Stimulated activated CD4-positive, alpha-beta T cell treated with anti-CD3 and anti-CD28 coated beads, TNF-alpha, amount 100 ng/mL, for 48 hours (primary cell): Measurements from ENCODE around the gene PACRG.

ENCODE experiments used
- DNase-seq, 3 donors: peaks; one replicate each; pipeline ENCODE4 v3.0.0-alpha.2; 2020; ENCODE audit warnings: low read depth in 3 of 3

PACRG gene

DNA sequence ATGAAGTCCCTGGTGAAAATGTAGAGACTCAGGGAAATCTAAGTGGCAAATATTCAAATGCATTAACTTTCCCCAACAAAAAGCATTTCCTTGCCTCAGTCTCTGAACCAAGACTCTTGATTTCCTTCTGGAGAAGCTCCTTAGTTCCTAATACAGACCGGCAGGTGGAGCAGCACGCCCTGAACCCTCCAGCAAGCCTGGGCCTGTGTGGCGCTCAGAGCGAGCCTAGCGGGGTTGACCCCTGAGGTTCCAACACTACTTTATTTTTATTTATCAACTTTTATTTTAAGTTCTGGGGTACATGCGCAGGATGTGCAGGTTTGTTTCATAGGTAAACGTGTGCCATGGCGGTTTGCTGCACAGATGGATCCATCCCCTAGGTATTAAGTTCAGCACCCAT, 50.8 kb downstream of the PACRG start:
- no peak for DNase-seq

DNA sequence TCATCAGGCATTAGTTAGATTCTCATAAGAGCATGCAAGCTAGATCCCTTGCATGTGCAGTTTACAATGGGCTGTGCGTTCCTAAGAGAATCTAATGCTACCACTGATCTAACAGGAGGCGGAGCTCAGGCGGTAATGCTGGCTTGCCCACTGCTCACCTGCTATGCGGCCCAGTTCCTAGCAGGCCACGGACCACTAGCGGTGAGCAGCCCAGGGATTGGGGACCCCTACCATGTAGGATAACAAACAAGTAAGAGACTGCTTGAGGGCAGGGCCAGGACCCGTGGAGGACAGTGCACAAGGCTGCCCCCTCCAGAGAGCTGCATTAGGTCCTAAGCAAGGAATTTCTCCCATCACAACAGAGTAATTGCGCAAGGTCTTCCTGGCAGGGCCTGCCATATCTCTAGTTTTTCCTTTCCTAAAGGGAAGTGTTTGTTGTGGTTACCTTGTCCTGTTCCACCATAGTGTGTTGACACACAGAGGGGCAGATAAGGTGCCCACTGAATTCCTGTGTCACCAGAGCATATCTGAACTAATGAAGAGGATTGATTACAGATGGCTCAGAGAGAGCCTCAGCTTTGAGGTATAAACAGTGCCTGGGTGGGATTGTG, 58.0 kb downstream of the PACRG start:
- DNase-seq = no peak

DNA sequence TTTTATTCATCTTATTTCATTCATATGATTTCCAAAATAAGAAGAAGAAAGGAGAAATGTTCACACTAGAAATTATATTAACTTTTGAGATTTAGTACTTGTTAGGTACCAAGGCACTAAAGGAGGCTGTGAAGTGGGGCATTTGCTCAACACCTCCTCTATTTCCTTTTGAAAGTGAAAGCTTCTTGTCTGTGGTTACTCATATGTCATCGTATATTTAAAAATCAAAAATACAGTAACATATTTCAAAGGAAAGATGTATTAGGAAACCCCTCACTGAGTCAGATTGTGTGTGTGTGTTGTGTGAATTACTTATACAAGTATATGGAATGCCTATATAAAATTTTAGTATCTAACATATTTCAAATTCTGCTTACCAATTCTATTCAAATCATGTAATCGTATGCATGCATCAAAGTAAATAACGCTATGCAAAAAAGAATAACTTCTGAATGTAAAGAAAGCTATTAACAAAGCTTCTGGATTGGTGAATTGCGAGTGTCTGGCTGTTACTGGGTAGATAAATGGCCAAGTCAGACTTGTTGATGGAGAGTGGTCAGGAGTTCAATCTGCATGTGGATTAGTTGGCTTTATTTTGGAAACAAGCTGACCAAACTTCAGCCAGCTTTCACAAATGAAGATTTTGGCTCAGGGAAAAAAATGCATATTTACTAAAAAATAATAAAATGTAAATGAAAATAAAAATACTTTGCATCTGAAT, 70.9 kb downstream of the PACRG start:
- DNase-seq = no peak

DNA sequence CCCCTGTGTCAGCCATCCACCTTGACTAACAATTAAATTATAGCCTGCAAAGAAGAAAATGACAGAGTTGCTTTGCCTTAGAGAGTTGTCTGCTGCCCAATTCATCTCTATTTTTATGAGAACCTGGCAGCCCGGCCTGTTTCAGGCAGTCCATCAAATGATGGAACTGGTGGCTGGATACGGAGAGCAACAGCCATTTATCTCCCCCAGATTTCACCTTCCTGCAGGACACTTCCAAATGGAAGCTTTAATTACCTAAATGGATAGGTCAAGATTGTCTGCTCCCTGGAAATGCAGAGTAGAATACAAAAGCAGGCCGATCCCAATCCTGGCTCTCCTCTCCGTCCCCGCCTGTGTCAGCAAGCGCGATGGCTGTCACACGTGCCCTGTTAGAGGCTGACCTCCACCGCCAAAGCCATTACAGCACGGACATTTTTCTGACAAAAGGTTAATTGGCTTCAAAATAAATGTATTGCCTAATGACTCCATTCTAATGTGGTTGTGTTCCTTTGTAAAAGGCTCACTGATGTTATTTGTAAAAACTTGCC, 86.7 kb downstream of the PACRG start:
- DNase-seq = no peak

DNA sequence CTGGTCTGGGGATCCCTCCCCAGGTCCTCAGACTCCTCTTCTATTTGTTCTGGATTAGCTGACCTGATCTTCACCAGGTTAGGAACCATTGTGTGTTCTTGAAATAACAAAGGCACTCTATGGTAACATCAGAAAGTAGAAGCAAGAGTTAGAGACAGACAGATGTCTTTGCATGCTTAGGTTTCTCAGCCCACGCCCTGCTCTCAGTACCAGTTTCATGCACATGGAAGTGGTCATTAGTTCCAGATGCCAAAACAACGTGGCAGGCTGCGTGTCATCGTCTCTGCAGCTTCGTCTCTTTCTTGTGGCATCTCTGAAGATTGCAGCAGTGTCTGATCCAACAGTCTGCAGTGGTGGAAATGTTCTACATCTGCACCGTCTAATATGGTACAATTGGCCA, 89.4 kb downstream of the PACRG start:
- DNase-seq = no peak

DNA sequence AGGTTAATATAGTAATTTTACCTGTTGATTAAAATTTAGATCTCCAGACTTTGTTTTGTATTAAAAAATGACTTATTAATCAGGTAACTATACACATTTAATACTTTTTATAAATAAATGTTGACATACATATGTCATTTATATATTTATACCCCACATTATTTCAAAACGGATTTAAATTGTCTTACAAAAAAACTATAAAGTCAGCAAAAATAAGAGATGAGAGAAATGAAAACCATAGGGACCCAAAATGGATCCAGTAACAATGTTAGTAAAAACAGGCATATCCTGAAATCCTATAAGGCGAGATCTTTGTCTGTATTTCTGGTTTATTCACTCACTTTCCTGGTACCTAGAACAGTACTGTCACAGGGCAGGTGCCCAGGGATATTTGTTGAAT, 91.5 kb downstream of the PACRG start:
- no peak for DNase-seq

DNA sequence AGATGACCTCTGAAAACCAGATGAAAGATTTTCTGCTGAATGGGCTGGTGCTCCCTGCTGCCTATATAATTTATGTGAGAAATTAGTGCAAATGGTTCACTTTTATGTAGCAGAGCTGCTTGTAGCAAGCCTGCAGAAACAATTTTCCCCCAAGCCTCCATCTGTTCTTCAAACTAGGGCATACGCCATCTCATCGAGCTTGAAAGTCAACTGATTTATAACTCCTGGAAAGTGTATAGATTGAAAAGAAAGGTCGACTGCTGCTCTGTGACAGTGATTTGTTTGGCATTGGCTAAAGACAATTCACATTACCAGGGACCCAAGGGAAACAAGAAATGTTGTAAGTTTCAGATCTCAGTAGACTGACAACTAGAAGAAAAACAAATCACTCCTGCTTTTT, 93.3 kb downstream of the PACRG start:
- DNase-seq = no peak

DNA sequence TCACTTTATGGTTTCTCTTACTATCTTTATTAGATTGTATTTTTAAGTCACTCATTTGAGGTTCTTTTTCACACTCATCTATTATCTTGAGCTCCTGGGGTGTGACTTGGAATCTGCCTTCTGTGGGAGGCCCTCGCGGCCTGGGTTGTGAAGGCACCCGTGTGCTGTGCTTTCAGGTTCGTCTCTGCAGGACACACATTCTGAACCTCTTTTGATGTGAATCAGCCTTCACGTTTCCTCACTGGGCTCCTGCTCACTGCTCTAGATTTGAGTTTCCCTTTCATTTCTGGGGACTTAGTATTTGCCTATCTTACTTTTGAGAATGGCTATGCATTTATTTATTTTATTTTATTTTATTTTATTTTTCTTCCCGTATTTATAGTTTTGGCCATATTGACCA, 97.8 kb downstream of the PACRG start:
- DNase-seq = no peak

DNA sequence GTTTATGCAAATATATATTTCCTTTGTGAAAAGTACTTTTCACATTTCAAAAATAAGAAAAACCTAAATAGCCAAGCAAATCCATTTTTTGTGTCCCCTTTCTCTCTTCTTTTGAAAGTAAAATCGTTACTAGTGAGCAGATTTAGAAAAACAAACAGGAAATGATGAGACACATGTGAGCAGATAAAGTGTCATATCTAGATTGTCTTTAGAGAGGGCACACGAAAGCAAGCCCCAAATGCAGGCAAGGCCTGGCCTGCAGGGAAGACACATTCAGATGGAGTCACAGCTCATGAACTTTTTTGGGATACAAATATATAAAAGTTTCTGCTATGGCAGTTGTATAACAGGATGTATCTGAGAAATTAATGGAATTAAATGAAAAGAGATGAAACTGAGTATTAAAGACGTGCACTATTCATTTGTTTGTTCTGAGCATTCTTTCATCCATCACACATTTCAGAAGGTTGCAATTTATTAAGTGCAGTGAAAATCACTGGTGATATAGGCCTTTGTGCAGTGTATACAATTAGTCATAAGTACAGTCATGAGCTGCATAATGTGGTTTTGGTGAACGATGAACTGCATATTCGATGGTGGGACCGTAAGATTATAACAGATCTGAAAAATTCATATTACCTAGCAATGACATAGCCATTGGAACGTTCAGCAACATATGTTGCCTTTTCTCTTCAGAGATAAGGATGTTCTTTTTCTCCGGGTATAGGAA, 101.4 kb downstream of the PACRG start:
- DNase-seq = no peak

DNA sequence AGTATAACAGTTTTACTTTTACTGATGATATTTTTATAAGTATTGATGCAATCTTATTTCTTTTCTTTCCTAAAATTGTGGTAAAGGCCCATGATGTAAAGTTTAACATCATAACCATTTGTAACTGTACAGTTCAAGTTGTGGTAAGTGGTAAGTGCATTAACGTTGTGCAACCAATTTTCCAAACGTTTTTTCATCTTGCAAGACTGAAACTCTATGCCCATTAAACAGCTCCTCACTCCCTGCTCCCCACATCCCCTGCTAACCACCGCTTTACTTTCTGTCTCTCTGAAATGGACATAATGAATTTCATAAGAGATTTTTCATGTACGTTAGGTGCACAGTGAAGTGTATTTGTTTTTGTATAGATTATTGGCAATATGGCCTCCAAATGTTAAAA, 106.0 kb downstream of the PACRG start:
- DNase-seq = no peak

DNA sequence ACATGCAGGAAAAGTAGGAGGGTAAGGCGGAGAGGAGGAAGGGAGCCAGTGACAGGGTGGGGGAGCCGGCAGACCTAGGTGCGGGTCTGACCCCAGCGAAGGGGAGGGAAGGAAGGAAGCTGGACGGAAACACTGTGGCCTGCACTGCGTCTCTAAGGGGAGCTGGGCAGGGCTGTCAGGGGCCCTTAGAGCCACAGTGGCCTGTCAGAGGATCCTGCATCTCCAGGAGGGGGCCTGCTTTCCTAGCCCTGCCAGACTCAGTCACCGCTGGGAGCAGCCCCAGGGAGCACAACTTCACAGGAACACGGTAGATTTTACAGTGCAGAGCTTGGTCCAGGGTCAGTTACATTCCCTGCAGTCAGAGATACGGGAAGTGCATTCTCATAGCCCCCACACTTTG, 118.2 kb downstream of the PACRG start:
- no peak for DNase-seq

DNA sequence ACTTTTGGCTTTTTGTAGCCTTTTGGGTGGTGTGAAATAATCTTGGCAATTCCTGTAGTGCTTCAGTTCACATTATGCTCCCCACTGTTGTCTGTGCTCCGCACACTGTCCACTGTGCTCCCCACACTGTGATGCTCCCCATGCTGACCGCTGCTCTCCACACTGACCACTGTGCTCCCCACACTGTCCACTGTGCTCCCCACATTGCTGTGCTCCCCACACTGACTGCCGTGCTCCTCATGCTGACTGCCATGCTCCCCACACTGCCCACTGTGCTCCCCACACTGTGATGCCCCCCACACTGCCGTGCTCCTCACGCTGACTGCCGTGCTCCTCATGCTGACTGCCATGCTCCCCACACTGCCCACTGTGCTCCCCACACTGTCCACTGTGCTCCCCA, 118.9 kb downstream of the PACRG start:
- DNase-seq = no peak

DNA sequence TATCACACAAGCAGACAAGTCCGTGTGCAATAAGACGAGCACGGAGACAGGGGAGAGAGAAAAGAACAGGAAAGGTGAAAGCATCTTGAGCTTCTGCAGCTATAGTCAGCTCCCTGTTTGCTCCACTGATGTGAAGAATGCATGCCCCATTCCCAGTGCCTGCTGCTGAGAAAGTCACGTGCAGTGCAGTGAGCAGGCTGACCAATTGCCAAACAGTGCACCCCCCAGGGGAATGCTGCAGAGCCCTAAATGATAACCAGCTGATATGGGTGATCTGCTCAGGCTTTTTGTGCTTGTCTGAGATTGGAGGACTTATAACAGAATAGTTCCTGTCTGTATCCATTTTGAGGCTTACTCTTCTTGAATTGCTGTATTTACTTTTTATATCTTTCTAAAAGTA, 121.5 kb downstream of the PACRG start:
- no peak for DNase-seq

DNA sequence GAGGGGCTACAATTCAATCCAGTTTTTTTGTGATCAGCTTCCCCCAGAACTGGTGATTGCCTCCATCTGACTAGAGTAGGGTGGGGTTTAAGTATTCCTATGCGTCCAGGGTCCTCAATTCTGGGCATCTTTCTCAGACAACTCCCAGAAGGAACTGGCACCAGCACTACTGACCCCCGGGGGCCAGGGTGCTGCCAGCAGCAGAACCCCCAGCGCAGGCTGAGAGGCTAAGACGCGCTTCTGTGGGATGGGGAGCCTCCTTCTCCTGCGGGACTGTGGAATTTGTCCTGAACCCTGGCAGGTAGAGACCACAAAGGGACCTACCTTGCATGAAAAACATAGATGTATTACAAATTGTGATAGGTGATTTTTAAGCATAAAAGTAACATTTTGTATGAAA, 124.4 kb downstream of the PACRG start:
- DNase-seq = no peak

DNA sequence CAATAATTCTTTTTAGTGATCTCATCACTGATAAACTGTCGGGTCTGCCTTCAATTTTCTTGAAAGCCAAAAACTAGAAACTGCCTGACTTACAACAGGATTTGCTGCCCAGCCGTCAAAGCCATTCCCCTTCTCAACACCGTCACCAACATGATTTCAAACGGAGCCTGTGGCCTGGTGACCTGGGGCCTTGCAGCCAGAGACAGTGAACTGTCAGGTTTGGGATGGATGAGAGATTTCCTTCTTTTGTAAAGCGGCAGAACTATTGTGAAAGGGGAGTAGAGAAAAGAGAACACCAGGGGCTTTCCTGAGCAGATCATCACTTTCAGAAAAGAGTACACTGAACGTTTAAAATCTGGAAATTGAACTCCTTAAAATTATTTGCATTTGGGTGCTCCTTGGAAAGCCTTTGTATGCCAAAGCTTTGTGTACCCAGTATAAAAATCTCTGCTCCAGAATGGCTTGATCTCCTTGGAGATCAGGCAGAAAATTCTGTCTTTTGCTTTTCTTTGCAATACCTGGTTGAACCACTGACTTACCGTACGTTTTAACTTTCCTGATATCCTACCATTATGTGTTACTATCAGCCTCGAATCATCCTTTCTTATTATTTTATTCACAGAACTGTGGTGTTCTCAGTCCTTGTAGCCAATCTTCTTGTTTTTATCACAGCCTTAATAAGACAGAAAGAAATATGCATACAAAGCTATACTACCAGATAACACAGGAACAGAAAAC, 125.2 kb downstream of the PACRG start:
- DNase-seq = no peak

DNA sequence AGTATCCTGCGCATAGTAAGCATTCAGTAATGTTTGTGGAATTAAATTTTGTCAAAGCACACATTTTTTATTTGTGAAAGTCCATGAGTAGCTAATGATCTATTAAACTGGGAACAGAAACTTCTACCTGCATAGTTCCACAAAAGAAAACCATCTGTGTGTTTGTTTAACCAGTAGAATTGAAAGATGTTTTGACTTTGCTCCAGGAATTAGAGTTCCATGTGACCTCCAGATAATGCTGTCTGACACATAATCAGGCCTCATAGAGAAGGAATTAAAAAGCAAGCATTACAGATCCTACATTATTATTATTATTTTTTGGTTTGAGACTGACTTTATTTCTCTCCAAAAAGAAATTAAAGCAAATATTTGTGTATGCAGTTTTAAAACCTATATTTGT, 126.5 kb downstream of the PACRG start:
- DNase-seq = no peak

DNA sequence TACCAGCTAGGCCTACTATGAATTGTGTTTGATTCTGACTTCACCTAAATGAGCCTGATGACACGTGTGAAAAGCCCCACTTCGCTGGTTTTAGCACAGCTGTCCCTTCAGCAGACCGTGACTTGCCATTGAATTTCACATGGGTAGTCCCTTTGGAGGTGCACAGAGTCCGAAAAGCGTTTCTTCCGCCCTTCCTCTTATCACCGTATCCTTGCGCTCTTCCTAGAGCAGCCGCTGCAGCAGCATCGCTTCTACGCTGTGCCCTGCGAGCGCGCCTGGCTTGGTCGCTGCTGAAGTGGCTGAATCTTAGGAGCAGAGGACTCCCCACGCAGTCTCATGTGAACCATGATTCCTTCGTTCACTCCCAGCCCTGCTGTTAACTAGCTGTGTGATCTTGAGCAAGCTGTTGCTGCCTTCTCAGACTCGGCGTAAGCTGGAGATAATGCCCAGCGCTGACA, 127.0 kb downstream of the PACRG start:
- no peak for DNase-seq

DNA sequence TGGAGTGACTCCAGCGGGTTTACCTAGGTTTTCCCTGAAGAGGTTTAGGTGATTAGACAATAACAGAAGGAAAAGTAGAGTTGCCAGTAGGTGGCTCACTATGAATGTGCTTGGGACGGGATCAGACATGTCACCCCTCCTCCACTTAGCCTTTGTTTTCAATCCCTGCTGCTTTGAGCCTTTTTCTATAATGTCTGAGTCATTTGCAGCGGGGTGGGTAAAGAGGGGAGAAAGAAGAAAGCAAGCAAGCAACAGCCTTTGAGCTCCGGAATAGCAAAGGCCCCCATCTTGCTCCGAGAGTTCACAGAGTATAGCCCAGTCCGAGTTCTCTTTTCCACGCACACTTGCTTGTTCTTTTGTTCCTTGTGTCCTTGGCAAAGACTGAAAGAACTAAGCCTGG, 129.1 kb downstream of the PACRG start:
- no peak for DNase-seq

DNA sequence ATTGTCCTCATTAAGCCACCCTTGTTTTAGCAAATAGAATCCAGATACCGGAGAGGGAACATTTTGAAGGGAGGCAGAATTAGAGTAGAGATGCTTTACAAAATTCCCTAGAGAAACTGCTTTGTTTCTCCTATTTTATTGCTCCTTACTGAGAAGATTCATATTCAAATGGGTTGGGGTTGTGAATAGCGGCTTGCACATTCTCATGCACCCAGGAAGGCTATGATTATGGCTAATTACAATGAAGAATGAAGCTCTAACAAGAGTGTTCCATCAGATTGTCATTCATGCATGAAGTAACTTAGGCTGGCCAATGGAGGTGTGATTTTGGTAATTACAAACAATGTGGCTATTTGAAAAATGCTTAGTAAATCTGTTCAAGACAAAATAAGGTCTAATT, 129.6 kb downstream of the PACRG start:
- DNase-seq = no peak

DNA sequence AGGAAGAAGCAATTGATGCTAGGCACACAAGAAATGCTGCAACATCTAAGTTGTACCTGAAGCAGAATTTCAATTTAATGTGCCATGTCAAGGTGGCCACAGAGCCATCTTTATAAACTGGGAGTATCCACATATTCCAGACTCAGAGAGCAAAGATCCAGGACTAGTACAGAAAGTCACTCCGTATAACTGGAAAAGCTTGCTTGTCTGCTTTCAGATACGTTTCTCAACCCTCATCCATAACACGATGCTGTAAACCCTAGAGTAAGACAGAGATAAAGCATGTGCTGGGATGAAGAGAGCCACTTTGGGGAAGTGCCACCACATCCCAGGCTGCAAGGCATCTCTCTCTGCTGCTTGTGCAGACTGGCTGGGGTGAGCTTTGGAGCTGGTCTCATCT, 134.7 kb downstream of the PACRG start:
- DNase-seq = no peak

DNA sequence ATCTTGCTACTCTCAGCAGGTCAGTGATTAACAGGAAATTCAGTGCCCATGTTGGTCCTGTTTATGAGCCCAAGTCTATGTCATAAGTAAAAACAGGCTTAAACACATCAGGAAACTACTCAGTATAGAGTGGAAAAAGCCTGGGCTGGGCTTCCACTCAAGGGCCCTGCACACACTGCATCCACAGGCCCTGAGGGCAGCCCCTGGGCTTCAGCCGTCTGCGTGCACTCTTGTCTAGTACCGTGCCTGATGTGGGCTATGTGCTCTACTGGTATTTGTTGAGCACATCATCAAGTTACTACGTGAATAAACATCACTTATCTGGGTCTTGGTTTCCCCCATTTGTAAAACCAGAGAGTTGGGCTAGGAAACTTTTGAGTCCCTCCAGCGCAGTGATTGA, 135.2 kb downstream of the PACRG start:
- no peak for DNase-seq

DNA sequence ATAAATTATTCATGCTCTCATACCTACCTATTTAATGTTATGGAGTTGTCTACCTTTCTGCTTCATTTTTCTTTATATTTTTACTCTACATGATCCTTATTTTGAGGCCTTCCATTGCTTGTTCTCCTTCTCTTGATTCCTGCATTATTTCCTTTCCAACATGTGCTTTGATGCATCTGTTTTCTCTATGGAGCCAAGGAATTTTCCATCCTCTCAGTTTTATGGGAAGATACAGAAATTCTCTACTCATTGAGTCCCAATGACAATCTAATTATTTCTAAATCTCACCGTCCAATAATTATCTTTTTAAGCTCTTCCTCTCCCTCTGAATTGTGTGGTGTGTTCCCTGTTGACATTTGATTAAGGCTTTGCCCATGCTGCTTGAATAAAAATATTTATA, 136.0 kb downstream of the PACRG start:
- no peak for DNase-seq
